Measurements from ENCODE around the gene DYNLT4.

DNA sequence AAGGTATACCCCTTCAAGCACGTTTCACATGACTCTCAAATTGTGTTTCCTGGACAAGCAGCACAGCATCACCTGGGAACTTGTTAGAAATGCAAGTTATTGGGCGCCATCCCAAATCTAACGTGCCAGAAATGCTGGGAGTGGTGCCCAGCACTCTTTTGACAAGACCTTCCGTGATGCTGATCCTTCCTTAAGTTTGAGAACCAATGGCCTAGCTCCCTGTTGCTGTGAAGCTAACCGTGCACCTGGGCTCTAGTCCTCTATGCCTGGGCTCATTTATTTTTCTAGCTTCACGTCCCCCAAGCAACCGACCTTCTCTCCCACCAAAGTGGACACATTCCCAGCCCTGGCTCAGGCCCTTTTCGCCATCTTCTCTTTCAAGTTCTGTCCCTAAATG, 23.5 kb downstream of the DYNLT4 start:
- TF ChIP-seq EGR1 (IDR thresholded peaks at IDR 0.05; ENCODE audit: borderline replicate concordance, low read depth, low read length) (no peak), POLR2A (IDR thresholded peaks at IDR 0.05; ENCODE audit: control extremely low read depth in 1 of 2, low read depth in 2 of 2, low read length in 2 of 2) (no peak), TCF12 (IDR thresholded peaks at IDR 0.05; ENCODE audit: low read depth, low read length) (no peak), SRF (IDR thresholded peaks at IDR 0.05; ENCODE audit: low read depth, low read length) (no peak)
- TF ChIP-seq, protein P1, sequence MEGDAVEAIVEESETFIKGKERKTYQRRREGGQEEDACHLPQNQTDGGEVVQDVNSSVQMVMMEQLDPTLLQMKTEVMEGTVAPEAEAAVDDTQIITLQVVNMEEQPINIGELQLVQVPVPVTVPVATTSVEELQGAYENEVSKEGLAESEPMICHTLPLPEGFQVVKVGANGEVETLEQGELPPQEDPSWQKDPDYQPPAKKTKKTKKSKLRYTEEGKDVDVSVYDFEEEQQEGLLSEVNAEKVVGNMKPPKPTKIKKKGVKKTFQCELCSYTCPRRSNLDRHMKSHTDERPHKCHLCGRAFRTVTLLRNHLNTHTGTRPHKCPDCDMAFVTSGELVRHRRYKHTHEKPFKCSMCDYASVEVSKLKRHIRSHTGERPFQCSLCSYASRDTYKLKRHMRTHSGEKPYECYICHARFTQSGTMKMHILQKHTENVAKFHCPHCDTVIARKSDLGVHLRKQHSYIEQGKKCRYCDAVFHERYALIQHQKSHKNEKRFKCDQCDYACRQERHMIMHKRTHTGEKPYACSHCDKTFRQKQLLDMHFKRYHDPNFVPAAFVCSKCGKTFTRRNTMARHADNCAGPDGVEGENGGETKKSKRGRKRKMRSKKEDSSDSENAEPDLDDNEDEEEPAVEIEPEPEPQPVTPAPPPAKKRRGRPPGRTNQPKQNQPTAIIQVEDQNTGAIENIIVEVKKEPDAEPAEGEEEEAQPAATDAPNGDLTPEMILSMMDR (IDR thresholded peaks at IDR 0.05; ENCODE audit: control extremely low read depth in 1 of 3, insufficient read depth in 1 of 3, low read depth in 1 of 3, low read length in 3 of 3) = no peak; a peak in 1 of 4 replicates
